ENCODE measurements around the gene AGPAT2. TPM values are rescaled to one million over a fixed set of nuclear protein-coding genes. Genes with fewer than 3 reads are reported as not detected.

Gene AGPAT2
- total RNA-seq, 1 experiment from 2014 or later: 40.2 TPM

GRCh38 chr9:136645352-136645902 lies 41.8 kb downstream of the AGPAT2 start:
- ATAC-seq (no peak), DNase-seq (ENCODE audit: low spot score) (no peak)
- Mint-ChIP-seq H3K27me3 (ENCODE audit: low read depth) (0 out of 2 replicates have a peak, but pooled peaks cover 6% of the 10 kb centered on the region), H3K36me3 (no peaks in the 10 kb centered on the region), H3K4me3 (no peak overlapping the region), H3K9me3 (no peaks in the 10 kb centered on the region), H3K4me1 (no peaks in the 10 kb centered on the region), H3K27ac (no peak overlapping the region)
- ChIA-PET CTCF (interaction anchor here (0.6 to 3.6 kb wide), 8 partner anchors 14 to 244 kb away, joined by 3 to 21 read pairs (median 6); no protein-coding TSS in a partner anchor), POLR2A (no interaction called here)
- TF ChIP-seq ATF2 (CRISPR knock-in tag; IDR thresholded peaks at IDR 0.05; ENCODE audit: borderline replicate concordance, low read depth) (no peak), MLX (CRISPR knock-in tag; IDR thresholded peaks at IDR 0.05) (no peak), FOXP4 (CRISPR knock-in tag; IDR thresholded peaks at IDR 0.05) (no peak)

GRCh38 chr9:136644593-136645351 lies 42.5 kb downstream of the AGPAT2 start:
- H3K4me1 Mint-ChIP-seq: no peaks in the 10 kb centered on the region
- POLR2A ChIA-PET: no interaction called here
- no peak overlapping the region for H3K4me3 Mint-ChIP-seq
- TF ChIP-seq ETV6 (CRISPR knock-in tag; IDR thresholded peaks at IDR 0.05) (no peak), TEAD4 (CRISPR knock-in tag; IDR thresholded peaks at IDR 0.05) (no peak), USF1 (CRISPR knock-in tag; IDR thresholded peaks at IDR 0.05) (no peak), PRDM15 (CRISPR knock-in tag; IDR thresholded peaks at IDR 0.05) (0 out of 2 replicates have a peak, but pooled peaks have one; percentile 16), GTF2I (CRISPR knock-in tag; conservative IDR thresholded peaks at IDR 0.05) (no peak), CTCF (IDR thresholded peaks at IDR 0.05) (peak; percentile 81), TEAD1 (CRISPR knock-in tag; IDR thresholded peaks at IDR 0.05) (0 out of 2 replicates have a peak, but pooled peaks have one; percentile 14), RORB (CRISPR knock-in tag; IDR thresholded peaks at IDR 0.05) (no peak), SP1 (CRISPR knock-in tag; conservative IDR thresholded peaks at IDR 0.05) (0 out of 2 replicates have a peak, but pooled peaks have one; percentile 17), ZBTB43 (CRISPR knock-in tag; IDR thresholded peaks at IDR 0.05) (no peak), TP53 (CRISPR knock-in tag; IDR thresholded peaks at IDR 0.05) (no peak), GABPB1 (CRISPR knock-in tag; IDR thresholded peaks at IDR 0.05) (0 out of 2 replicates have a peak, but pooled peaks have one; percentile 9), ESRRA (CRISPR knock-in tag; IDR thresholded peaks at IDR 0.05; ENCODE audit: borderline replicate concordance) (no peak), FOXP1 (CRISPR knock-in tag; IDR thresholded peaks at IDR 0.05; ENCODE audit: borderline replicate concordance) (peak; percentile 55; the same call in 1 of the 2 replicates), PRRX2 (CRISPR knock-in tag; IDR thresholded peaks at IDR 0.05) (no peak), CREB1 (CRISPR knock-in tag; IDR thresholded peaks at IDR 0.05) (no peak)
- no peaks in the 10 kb centered on the region for H3K36me3 Mint-ChIP-seq
- H3K9me3 Mint-ChIP-seq: no peaks in the 10 kb centered on the region
- ATAC-seq: peak; percentile 87
- CTCF ChIA-PET: interaction anchor here (0.5 to 3.6 kb wide), 18 partner anchors 11 to 234 kb away, joined by 3 to 21 read pairs (median 4); partner anchors contain the start of genes ENTR1 and PMPCA
- H3K27me3 Mint-ChIP-seq (ENCODE audit: low read depth): 0 out of 2 replicates have a peak, but pooled peaks cover 6% of the 10 kb centered on the region
- DNase-seq (ENCODE audit: low spot score): peak; percentile 82
- no peak overlapping the region for H3K27ac Mint-ChIP-seq

All from WTC11 (cell line).